Measurements from ENCODE around the gene CNTD1. TPM values are rescaled to one million over a fixed set of nuclear protein-coding genes. Genes with fewer than 3 reads are reported as not detected.

The CNTD1 gene
- total RNA-seq, 1 experiment from 2014 or later = not detected

DNA sequence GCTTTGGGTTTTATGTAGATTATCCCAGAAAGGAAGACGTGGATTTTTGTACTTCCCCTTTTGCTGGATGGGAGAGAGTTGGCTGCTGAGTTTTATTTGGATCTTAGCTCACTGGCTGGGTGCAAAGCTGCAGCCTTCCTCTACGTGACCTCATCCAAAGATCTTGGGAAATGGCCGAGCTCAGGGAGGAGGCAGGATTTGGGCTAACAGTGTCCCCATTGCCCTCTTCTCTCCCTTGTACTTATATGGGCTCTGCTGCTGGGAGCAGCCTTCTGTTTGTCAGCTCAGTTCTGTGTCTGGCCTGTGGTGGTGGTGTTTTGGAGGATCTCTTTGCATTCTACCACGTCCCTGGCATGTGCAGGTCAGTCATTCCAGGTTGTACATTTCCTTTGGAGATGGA, 54.3 kb downstream of the CNTD1 start:
- Histone ChIP-seq H3K79me2 (ENCODE audit: low read depth) (no peaks in the 10 kb centered on the region), H2AFZ (no peak overlapping the region), H3K9me2 (ENCODE audit: insufficient read depth) (no peaks in the 10 kb centered on the region), H3K4me3 (no peak overlapping the region), H3F3A (ENCODE audit: insufficient read depth, low read depth) (no peaks in the 10 kb centered on the region), H3K27me3 (ENCODE audit: insufficient read depth, low read depth) (no peaks in the 10 kb centered on the region), H3K27ac (no peak overlapping the region), H4K20me1 (ENCODE audit: insufficient read depth) (no peaks in the 10 kb centered on the region), H3K4me1 (replicated peaks; ENCODE audit: insufficient read depth) (no peaks in the 10 kb centered on the region), H3K36me3 (ENCODE audit: low read depth) (no peaks in the 10 kb centered on the region), H3K4me2 (no peak overlapping the region), H3K9me3 (ENCODE audit: insufficient read depth, low read depth) (no peaks in the 10 kb centered on the region)
- DNase-seq = no peak
- intact Hi-C loops (cut with micrococcal nuclease; ENCODE audit: unreplicated experiment) = no loop called here
- ChIA-PET POLR2A (ENCODE audit: unreplicated experiment) (no interaction called here), CTCF (no interaction called here)
- BruUV-seq (replicated peaks) = no TSS peak
- no peak for TF ChIP-seq EZH2 (IDR thresholded peaks at IDR 0.05; ENCODE audit: low read depth)
- TF ChIP-seq, protein P1, sequence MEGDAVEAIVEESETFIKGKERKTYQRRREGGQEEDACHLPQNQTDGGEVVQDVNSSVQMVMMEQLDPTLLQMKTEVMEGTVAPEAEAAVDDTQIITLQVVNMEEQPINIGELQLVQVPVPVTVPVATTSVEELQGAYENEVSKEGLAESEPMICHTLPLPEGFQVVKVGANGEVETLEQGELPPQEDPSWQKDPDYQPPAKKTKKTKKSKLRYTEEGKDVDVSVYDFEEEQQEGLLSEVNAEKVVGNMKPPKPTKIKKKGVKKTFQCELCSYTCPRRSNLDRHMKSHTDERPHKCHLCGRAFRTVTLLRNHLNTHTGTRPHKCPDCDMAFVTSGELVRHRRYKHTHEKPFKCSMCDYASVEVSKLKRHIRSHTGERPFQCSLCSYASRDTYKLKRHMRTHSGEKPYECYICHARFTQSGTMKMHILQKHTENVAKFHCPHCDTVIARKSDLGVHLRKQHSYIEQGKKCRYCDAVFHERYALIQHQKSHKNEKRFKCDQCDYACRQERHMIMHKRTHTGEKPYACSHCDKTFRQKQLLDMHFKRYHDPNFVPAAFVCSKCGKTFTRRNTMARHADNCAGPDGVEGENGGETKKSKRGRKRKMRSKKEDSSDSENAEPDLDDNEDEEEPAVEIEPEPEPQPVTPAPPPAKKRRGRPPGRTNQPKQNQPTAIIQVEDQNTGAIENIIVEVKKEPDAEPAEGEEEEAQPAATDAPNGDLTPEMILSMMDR (conservative IDR thresholded peaks at IDR 0.05) = no peak

DNA sequence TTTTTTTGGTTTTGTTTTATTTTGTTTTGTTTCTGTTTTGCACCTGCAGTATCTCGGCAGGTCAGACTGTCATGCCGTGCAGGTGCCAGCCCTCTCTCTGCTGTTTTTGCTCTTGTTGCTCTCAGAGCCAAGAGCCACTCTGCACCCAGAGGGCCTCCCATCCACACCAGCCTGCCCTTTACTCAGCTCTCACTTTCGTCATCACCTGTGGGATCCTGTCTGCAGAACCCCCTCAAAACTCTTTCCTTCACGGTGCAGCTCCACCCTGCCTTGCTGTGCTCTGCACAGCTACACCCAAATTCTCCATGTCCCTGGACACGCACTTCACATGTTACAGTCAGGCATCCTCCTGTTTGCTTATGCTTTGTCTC, 54.9 kb downstream of the CNTD1 start:
- intact Hi-C loops (cut with micrococcal nuclease; ENCODE audit: unreplicated experiment) = no loop called here
- no peak overlapping the region for H3K4me2 ChIP-seq
- H3K9me3 ChIP-seq (ENCODE audit: insufficient read depth, low read depth) = no peaks in the 10 kb centered on the region
- no peak overlapping the region for H3K4me3 ChIP-seq
- H3K4me1 ChIP-seq (replicated peaks; ENCODE audit: insufficient read depth) = no peaks in the 10 kb centered on the region
- no peak overlapping the region for H3K27ac ChIP-seq
- POLR2A ChIA-PET (ENCODE audit: unreplicated experiment) = no interaction called here
- DNase-seq = no peak
- TF ChIP-seq, protein P1 (conservative IDR thresholded peaks at IDR 0.05) = no peak
- TF ChIP-seq EZH2 (IDR thresholded peaks at IDR 0.05; ENCODE audit: low read depth) = no peak
- BruUV-seq (replicated peaks) = no TSS peak
- CTCF ChIA-PET = no interaction called here
- H3K79me2 ChIP-seq (ENCODE audit: low read depth) = no peaks in the 10 kb centered on the region
- H3F3A ChIP-seq (ENCODE audit: insufficient read depth, low read depth) = no peaks in the 10 kb centered on the region
- H4K20me1 ChIP-seq (ENCODE audit: insufficient read depth) = no peaks in the 10 kb centered on the region
- no peaks in the 10 kb centered on the region for H3K9me2 ChIP-seq (ENCODE audit: insufficient read depth)
- no peak overlapping the region for H2AFZ ChIP-seq
- H3K36me3 ChIP-seq (ENCODE audit: low read depth) = no peaks in the 10 kb centered on the region
- H3K27me3 ChIP-seq (ENCODE audit: insufficient read depth, low read depth) = no peaks in the 10 kb centered on the region

DNA sequence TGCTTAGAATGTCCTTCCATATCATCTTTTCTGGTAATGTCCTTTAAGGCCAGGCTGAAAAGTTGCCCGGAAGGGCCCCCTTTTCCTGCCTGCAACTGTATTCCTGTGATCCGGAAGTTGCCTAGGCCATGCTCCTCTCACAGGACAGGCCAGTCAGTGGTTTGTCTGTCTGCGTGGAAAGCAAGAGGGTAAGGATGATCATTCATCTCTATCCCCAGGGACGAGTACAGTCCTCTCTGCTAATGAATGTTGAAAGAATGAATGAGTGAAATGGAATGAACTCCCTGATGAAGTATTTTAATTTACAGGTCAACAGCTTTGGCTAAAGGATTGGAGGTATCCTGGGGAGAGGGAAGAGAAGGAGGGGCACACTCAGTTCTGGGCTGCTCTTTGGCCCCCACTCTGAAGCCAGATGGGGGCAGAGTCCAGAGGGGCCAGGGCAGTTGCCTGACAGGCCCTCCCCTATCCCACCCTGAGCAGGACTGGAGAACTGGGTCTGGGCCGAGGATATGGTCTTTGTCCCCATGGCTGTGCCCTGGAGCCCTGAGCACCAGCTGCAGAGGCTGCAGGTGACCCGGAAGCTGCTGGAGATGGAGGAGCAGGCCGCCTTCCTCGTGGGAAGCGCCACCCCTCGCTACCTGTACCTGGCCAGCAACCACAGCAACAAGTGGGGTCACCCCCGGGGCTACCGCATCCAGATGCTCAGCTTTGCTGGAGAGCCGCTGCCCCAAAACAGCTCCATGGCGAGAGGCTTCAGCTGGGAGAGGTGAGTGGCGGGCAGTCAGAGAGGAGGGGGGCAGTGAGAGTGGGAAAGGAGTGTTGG, 55.5 kb downstream of the CNTD1 start:
- no peaks in the 10 kb centered on the region for H3K9me3 ChIP-seq (ENCODE audit: insufficient read depth, low read depth)
- H3K79me2 ChIP-seq (ENCODE audit: low read depth) = no peaks in the 10 kb centered on the region
- H4K20me1 ChIP-seq (ENCODE audit: insufficient read depth) = no peaks in the 10 kb centered on the region
- no peaks in the 10 kb centered on the region for H3K36me3 ChIP-seq (ENCODE audit: low read depth)
- no peaks in the 10 kb centered on the region for H3K9me2 ChIP-seq (ENCODE audit: insufficient read depth)
- CTCF ChIA-PET = no interaction called here
- H3K4me3 ChIP-seq = no peak overlapping the region
- no peaks in the 10 kb centered on the region for H3K27me3 ChIP-seq (ENCODE audit: insufficient read depth, low read depth)
- DNase-seq = no peak
- BruUV-seq (replicated peaks) = no TSS peak
- intact Hi-C loops (cut with micrococcal nuclease; ENCODE audit: unreplicated experiment) = no loop called here
- H2AFZ ChIP-seq = no peak overlapping the region
- H3F3A ChIP-seq (ENCODE audit: insufficient read depth, low read depth) = no peaks in the 10 kb centered on the region
- TF ChIP-seq, protein P1 (conservative IDR thresholded peaks at IDR 0.05) = no peak
- TF ChIP-seq EZH2 (IDR thresholded peaks at IDR 0.05; ENCODE audit: low read depth) = no peak
- POLR2A ChIA-PET (ENCODE audit: unreplicated experiment) = no interaction called here
- no peak overlapping the region for H3K27ac ChIP-seq
- no peaks in the 10 kb centered on the region for H3K4me1 ChIP-seq (replicated peaks; ENCODE audit: insufficient read depth)
- H3K4me2 ChIP-seq = no peak overlapping the region

Data from PC-9 (cell line).